Spleen (tissue), 7 donors: ENCODE measurements around the gene LRRC8B.

Experiments
- POLR2A ChIP-seq, 3 donors: fragments of 450-650 bp; IDR thresholded peaks; one replicate each; pipeline ENCODE4 v1.5.1; 2017; ENCODE audit warnings: antibody characterized with exemption in 3 of 3, mild to moderate bottlenecking in 1 of 3
- TF ChIP-seq, protein P1 (sequence below), 11 experiments: fragments of 200-600 bp in 7 of 11; fragments of 450-650 bp in 4 of 11; sonication (generic) in 4 of 11; IDR thresholded peaks in 8 of 11; conservative IDR thresholded peaks in 3 of 11; 1 replicate in 7 of 11; 2 replicates in 4 of 11; pipeline versions ENCODE4 v1.4.0 to v1.8.0; 2016 to 2021; ENCODE audit warnings: antibody characterized with exemption in 11 of 11, inconsistent platforms in 4 of 11, mild to moderate bottlenecking in 1 of 11
- donor health status: DM: no; HTN: no; CAD: no; lungs with moderate emphysema.
- donor health status: DM: no; HTN: no; CAD: no.
- donor health status: DM: no; HTN: no; CAD: no.

DNA sequence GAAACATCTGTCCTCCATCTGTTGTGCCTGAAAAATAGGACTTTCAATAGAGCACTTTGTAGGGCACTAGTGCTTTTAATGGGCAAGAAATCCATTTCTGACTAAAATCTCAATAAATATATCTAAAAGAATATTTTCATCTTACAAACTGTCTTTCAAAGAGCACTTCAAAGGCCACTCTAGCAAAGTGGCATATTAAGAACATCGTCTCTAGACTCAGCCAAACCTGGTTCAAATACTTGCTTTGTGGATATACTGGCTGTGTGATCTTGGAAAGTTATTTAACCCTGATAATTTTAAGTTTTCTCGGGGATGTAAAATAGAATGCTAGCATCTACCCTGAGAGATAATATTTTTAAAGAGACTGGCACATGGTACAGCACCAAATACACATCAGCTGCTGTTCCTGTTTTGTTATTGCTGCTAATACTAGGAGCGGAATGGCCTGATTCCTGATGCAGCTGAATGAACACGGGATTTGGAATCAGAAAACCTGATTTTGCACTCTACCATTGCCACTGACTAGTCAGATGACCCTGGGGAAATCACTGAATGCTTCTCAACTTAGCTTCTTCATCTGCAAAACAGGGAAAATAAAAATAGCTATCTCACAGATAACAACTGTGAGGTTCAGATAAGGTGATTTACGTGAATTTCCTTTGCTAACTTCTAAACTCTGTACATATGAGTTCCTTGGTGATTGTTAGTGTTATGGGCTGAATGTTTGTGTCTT, 83.1 kb downstream of the LRRC8B start:
- TF ChIP-seq, protein P1, sequence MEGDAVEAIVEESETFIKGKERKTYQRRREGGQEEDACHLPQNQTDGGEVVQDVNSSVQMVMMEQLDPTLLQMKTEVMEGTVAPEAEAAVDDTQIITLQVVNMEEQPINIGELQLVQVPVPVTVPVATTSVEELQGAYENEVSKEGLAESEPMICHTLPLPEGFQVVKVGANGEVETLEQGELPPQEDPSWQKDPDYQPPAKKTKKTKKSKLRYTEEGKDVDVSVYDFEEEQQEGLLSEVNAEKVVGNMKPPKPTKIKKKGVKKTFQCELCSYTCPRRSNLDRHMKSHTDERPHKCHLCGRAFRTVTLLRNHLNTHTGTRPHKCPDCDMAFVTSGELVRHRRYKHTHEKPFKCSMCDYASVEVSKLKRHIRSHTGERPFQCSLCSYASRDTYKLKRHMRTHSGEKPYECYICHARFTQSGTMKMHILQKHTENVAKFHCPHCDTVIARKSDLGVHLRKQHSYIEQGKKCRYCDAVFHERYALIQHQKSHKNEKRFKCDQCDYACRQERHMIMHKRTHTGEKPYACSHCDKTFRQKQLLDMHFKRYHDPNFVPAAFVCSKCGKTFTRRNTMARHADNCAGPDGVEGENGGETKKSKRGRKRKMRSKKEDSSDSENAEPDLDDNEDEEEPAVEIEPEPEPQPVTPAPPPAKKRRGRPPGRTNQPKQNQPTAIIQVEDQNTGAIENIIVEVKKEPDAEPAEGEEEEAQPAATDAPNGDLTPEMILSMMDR (IDR thresholded peaks at IDR 0.05 in 8 of 11, conservative IDR thresholded peaks at IDR 0.05 in 3 of 11) = no peak
- no peak for TF ChIP-seq POLR2A (IDR thresholded peaks at IDR 0.05)
